ENCODE data around the gene PEX26. TPM values are rescaled to one million over a fixed set of nuclear protein-coding genes. Genes with fewer than 3 reads are reported as not detected.

PEX26 gene
- total and polyA plus RNA-seq, 2 of the 13 experiments (the other 11 are each of a cell fraction or from before 2014, with no cell fraction given): 10.6 to 25.1 TPM

GRCh38 chr22:18044548-18045271 is 33.1 kb upstream of the PEX26 start (continued):
- TF ChIP-seq ZFAT (CRISPR knock-in tag; conservative IDR thresholded peaks at IDR 0.05): no peak
- TF ChIP-seq MED13 (CRISPR knock-in tag; IDR thresholded peaks at IDR 0.05): no peak
- TF ChIP-seq PRPF4 (IDR thresholded peaks at IDR 0.05; ENCODE audit: low read depth, low read length, poor library complexity, severe bottlenecking): no peak
- no peak for TF ChIP-seq ZNF616 (CRISPR knock-in tag; IDR thresholded peaks at IDR 0.05; ENCODE audit: low read depth)
- no peak for TF ChIP-seq PREB (CRISPR knock-in tag; IDR thresholded peaks at IDR 0.05)
- no peak; the same call in 1 of the 2 replicates for TF ChIP-seq HMG20B (CRISPR knock-in tag; conservative IDR thresholded peaks at IDR 0.05)
- TF ChIP-seq ZNF75D (CRISPR knock-in tag; IDR thresholded peaks at IDR 0.05; ENCODE audit: borderline replicate concordance): no peak
- peak; percentile 94 for TF ChIP-seq ZBTB34 (CRISPR knock-in tag; IDR thresholded peaks at IDR 0.05)
- TF ChIP-seq ZNF230 (CRISPR knock-in tag; IDR thresholded peaks at IDR 0.05): no peak
- TF ChIP-seq ZNF33B (CRISPR knock-in tag; IDR thresholded peaks at IDR 0.05): no peak
- TF ChIP-seq CBX2 (IDR thresholded peaks at IDR 0.05; ENCODE audit: low read depth, low read length): no peak
- no peak for TF ChIP-seq CBX2 (CRISPR knock-in tag; IDR thresholded peaks at IDR 0.05; ENCODE audit: low read depth)
- no peak for TF ChIP-seq GPBP1L1 (CRISPR knock-in tag; IDR thresholded peaks at IDR 0.05)
- no peak for TF ChIP-seq ZMAT3 (CRISPR knock-in tag; conservative IDR thresholded peaks at IDR 0.05)
- TF ChIP-seq ZEB1 (IDR thresholded peaks at IDR 0.05; ENCODE audit: insufficient replicate concordance, low read depth): no peak
- peak; percentile 71; the same call in 1 of the 2 replicates for TF ChIP-seq HIVEP1 (CRISPR knock-in tag; IDR thresholded peaks at IDR 0.05)
- TF ChIP-seq NR2F2 (IDR thresholded peaks at IDR 0.05; ENCODE audit: borderline replicate concordance, low read depth): peak; percentile 80
- TF ChIP-seq SRY (CRISPR knock-in tag; IDR thresholded peaks at IDR 0.05): 0 out of 2 replicates have a peak, but pooled peaks have one; percentile 48
- TF ChIP-seq MYNN (CRISPR knock-in tag; IDR thresholded peaks at IDR 0.05; ENCODE audit: low read depth): no peak
- TF ChIP-seq ZC3H4 (CRISPR knock-in tag; IDR thresholded peaks at IDR 0.05; ENCODE audit: borderline replicate concordance): no peak
- no peak for TF ChIP-seq GTF2F1 (IDR thresholded peaks at IDR 0.05; ENCODE audit: low read length)
- peak; percentile 90 for TF ChIP-seq ZBTB37 (CRISPR knock-in tag; IDR thresholded peaks at IDR 0.05)
- TF ChIP-seq ZNF589 (CRISPR knock-in tag; conservative IDR thresholded peaks at IDR 0.05): no peak
- 0 out of 2 replicates have a peak, but pooled peaks have one; percentile 26 for TF ChIP-seq MTERF4 (CRISPR knock-in tag; IDR thresholded peaks at IDR 0.05)
- peak; percentile 29; the same call in 1 of the 2 replicates for TF ChIP-seq ZBTB7B (CRISPR knock-in tag; IDR thresholded peaks at IDR 0.05)
